Kidney tubule cell (primary cell): ENCODE data around the gene CNKSR3.
A peak's percentile ranks its signal among the peaks of the same experiment; 100 is the strongest.

Experiments
- DNase-seq: peaks from one replicate; pipeline ENCODE4 v3.0.0-alpha.2; 2018; ENCODE audit warnings: low spot score

CNKSR3 gene

DNA sequence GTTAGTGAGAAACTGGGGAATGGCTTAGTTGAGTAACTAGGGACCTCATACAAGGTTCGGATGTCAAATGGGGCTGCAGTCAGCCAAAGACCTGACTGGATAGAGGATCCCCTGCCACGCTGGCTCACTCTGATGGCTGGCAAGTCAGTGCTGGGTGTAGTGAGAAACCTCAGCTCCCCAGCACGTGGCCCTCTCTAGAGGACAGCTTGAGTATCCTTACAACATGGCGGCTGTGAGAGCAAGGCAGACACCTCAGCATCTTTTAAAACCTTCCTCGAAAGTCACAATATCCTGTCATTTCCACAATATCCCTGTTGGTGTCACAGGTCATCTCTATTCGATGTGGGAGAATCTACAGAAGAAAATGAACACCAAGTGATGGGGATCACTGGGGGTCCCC lies 127.2 kb downstream of the CNKSR3 start:
- DNase-seq = no peak

DNA sequence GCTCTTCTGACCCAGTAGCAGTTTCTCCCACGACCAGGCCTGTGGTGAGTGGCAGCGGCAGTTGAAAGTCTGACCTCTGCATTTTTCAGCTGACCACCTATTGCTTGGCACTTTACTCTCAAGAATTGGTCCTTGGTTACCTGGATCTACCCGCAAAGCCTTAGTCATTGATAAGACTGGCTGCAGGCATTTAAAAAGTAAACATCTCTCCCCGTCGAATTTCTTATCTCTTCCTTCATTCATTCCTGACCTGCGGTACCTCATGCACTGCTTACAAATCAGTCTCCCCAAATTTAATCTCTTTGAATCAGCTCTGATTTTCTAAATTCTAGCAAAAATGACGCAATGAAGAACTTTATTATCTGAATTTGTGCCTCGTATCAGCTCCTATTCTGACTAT lies 127.7 kb downstream of the CNKSR3 start:
- no peak for DNase-seq

DNA sequence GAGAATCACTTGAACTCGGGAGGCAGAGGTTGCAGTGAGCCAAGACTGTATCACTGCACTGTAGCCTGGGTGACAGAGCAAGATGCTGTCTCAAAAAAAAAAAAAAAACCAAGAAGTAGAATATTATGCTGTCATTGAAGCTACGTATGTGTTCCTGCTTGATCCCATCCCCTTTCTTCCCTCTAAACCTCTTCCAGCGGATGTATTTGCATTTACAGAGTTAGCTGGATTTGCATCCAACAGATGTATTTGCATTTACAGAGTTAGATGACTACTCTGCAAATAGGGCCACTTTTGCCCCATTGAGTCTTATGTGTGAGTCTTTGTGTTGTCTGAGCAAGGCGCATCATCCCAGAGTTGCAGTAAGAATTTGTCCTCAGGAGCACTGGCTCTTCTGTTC lies 128.9 kb downstream of the CNKSR3 start:
- no peak for DNase-seq

DNA sequence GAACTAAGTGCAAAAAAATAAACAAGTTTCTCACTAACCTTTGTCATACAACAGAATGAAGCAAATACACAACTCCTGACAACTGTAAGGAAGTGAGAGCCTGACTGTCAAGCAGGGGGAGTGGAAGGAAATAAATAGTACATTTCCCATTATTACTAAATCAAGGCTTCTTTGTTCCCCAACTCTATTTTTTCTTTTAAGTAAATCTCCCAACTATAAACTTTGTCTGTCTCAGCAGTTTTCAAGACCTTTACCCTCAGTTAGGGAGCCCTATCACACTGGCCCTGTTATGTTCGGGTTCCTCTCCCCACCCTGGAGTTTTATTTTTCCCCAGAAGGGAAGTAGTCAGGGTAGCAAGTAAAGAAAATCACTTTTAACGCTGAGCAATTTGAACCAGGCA lies 129.7 kb downstream of the CNKSR3 start:
- no peak for DNase-seq

DNA sequence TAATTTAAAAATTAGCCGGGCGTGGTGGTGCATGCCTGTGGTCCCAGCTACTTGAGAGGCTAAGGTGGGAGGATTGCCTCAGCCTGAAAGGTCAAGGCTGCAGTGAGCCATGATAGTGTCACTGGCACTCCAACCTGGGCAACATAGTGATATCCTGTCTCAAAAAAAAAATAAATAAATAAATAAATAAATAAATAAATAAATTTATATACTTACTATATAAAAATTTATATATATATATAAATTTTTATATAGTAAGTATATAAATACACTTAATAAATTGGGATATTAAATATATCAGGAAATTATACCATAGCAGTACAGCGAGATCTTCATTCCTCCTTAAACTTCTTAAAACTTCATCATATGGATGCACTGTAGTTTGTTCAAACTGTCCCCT lies 130.9 kb downstream of the CNKSR3 start:
- DNase-seq = no peak

DNA sequence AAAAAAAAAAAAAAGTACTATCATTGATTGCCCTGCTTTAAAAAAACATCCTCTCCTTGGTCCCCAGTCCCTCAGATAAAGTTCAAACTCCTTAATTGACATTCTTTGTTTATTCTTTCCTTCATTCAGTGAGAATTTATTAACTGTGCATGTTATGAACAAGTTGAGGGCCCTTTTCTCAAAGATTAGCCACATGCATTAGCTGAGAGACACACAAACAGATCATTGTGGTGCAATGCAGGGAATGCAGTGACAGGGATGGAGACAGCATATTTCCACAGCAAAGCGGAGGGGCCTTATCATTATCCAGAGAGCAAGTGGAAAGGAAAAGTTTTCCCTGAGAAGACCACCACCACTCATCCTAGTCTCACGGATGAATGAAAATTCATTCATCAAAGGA lies 132.0 kb downstream of the CNKSR3 start:
- no peak for DNase-seq

DNA sequence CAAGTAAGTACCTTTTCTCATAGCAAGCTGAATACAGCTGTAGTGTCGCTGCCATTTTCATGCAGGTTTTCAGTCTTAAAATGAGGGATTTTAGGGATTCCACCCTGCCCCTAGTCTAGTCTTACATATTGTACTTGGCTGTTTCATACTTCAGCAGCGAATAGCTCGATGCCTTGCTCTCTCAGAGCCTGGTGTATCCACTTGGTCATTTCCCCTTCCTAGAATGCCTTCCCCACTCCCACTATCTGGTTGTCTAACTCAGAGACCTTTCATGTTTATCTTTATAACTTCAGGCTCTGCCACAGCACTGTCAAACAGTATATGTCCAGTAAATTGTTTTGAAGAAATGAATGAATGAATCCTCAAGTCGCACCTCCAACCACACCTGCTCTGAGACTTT lies 132.8 kb downstream of the CNKSR3 start:
- no peak for DNase-seq

DNA sequence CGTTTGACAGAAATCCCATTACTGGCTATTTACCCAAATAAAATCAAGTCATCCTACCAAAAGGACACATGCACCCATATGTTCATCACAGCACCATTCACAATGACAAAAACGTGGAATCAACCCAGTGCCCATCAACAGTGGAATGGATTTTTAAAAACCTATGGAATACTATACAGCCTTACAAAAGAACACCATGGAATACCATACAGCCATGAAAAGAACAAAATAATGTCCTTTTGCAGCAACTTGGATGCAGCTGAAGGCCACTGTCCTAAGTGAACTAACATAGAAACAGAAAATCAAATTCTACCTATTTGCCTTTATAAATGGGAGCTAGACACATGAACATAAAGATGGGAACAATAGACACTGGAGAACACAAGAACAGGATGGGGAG lies 136.5 kb downstream of the CNKSR3 start:
- DNase-seq = no peak

DNA sequence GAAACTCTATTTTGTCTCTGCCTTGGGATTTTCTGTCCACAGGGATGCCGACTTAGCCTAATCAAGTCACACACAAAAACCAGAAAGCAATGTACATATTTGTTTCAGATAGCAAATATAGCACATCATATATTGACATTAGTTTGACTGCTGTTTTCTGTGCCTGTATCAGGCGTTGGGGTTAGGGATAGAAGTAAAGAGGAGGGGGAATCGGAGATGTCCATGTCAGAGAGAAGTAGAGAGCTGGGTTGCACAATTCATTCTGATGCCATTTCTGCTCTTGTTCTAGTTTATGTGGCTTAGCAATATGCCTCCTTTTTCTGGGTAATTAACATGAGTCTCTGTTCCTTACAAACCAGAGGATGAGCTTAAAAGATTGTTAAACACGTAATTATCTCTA lies 139.2 kb downstream of the CNKSR3 start:
- DNase-seq = no peak

DNA sequence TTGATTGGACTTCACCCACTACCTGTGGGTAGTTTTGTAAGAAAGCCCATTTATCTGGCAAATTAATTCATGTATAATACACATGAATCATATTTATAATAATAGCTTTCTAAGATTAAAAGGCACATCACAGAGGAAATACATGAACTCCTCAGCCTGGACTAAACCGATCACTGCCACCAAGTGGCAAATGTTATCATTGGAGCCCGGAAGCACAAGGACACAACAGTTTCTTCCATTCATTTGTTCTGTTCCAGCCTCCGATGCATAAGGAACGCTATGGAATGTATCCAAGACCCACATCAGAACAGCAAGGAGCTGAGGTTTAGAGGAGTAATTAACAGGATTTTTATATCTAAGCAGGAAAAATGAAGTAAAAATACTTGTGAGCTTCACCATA lies 139.9 kb downstream of the CNKSR3 start:
- peak; percentile 45 for DNase-seq

DNA sequence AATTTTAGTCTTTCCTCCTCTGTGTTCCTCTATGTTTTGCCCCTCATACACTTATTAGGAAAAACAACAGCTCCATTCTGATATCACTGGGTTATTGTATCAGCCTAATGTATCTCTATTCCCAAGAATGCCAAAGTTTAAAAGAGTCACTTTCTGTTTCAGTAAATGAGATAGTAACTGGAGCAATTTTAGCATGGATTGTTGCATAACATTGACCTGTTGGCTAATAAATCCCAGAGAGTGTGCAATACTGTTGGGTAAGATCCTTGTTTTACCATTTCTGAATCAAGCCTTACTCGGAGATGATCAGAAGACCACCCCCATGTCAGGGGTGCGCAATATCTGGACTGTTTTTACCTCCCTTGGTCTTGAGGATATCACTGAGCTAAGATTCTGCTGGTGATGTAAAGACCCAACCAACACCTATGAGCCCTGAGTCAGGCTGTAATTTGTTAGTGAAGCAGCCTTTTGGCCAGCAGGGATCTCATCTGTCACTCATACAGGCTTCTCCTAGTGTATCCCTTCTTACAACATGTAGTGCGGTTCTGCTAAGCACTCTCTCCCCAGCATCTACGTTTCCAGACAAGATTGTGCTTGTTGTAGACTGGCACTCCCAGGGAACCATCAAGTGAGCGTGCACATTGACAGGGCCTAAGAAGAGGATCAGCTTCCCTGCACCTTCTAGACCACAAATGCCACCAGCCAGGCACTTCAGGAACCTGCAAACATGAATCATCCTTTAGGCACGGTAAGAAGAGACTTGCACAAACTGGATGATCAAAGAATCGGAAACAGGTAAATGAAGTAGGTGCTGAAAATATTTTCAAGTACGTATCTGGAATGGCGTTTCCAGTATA lies 142.4 kb downstream of the CNKSR3 start:
- peak; percentile 52 for DNase-seq

DNA sequence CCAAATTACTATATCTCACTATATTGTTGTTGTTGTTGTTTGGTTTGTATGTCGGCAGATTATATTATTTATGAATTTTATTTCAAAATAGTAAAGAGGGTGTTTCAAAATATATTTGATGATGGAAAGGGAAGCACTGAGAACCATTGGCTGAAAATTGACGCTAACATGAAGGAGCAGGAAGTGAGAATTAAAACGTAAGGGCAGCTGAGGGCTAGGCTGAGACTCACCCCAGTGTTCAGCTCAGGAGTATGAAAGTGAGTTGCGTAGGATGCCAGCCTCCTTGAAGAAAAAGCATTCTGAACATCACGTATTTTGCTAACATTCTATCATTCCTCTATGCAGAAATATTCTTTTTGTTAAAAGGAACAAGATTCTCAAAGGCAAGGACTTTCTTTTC lies 143.1 kb downstream of the CNKSR3 start:
- no peak for DNase-seq

DNA sequence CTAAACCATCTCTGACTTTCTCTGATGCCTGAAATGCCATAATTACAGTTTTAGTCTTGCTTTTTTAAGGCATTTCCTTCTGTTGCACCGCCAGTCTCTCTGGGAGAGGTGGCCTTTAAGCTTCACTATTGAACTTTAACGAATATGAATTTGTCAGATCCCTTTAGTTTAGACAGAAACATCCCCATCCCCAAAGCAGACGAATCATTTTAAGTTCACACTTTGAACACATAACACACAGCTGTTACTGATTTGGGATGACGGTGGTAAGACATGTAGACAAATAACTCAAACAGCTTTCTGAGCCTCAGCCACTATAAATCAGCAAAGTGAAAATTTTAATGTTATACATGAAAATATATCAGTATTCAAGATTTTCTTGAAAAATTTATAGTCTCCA lies 146.7 kb downstream of the CNKSR3 start:
- DNase-seq = no peak

DNA sequence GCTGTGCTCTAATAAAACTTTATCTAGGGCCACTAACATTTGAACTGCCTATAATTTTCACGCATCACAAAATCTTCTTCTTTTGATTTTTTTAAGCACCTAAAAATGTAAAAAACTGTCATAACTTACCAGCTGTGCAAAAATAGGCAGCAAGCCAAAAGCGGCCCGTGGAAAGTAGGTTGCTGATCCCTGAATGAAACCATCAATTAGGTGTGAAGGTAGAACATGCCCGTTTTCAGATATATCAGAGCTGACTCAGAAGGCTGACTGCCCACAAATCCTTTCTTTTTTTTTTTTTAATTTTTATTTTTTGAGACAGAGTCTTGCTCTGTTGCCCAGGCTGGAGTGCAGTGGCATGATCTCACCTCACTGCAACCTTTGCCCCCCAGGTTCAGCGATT lies 149.0 kb downstream of the CNKSR3 start:
- peak; percentile 37 for DNase-seq

DNA sequence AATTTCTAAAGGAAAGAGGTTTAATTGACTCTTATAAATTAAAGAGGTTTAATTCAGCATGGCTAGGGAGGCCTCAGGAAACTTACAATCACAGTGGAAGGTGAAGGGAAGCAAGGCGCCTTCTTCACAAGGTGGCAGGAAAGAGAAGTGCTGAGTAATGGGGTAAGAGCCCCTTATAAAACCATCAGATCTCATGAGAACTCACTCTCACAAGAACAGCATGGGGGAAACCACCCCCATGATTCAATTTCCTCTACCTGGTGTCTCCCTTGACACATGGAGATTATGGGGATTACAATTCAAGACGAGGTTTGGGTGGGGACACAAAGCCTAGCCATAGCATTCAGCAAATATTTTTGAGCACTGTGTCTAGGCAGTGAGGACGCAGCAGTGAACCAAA lies 150.0 kb downstream of the CNKSR3 start:
- no peak for DNase-seq

DNA sequence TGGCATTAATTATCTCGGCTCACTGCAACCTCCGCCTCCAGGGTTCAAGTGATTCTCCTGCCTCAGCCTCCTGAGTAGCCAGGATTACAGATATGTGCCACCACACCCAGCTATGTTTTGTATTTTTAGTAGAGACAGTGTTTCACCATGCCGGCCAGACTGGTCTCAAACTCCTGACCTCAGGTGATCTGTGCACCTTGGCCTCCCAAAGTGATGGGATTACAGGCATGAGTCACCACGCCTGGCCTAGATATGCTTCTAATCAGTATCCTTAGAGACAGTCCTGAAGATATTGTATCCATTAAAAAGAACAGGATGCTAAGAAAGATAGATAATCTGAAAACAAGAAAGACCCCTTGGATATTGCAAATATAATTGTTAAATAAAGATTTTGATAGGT lies 150.8 kb downstream of the CNKSR3 start:
- no peak for DNase-seq

DNA sequence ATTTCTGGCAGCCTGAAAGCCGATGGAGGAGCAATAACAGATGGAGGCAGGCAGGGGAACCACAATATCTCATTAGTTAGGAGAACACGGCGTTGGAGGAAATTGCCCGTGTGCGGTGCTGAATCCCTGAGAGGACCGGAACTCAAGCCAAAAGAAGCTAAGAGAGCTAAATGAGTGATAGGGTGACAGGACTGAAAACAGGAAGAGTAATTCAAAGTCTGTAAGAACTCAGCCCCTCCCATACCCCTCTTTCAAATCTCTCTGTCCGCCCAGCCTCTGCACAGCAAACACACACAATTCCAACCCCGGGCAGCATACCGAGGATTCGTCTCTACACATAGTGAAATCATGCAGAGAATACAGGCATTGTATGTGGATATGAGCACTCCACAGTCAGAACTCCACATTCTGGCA lies 151.3 kb downstream of the CNKSR3 start:
- DNase-seq = no peak

DNA sequence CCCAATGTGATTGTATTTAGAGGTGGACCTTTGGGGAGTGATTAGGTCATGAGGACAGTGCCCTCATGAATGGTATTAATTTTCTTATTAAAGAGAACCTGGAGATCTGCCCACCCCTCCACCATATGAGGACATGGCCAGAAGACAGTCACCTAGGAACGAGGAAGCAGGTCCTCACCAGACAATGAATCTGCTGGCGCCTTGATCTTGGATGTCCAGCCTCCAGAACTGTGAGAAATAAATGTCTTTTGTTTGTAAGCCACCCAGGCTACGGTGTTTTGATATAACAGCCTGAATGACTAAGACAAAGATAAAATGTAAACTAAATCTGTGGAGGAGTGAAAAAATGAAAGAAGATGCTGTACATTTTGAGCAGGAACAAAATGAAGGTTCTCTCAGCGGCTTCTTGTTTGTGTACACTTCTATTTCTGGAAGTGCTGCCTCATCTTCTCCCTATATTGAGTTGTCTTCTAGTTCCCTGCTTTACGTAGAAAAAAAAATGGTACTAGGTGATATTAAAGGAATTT lies 152.4 kb downstream of the CNKSR3 start:
- DNase-seq = no peak

DNA sequence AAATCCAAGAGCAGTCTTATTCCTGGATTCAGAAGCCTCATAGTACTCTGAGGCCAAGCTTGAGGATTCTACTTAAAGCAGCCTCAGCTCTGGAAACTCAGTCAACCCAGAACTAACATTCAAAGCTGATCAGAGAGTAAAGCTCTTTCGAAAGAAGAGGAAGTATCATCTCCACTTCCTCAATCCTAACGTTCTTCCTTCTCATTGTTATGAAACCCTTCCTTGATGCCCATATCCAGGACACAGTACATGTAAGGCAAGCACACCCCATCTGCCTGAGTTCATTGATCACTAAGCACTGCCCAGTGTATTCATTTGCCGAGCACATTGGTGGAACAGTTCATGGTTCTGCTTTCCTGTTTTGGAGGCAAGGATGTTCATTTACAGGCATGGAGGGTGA lies 153.8 kb downstream of the CNKSR3 start, which contains the start of gene IPCEF1:
Gene IPCEF1, minus strand, starts transcription at position 114 of the 400 bp plus-strand sequence. CDS start 90,856 bp downstream, outside the sequence.
- no peak for DNase-seq

DNA sequence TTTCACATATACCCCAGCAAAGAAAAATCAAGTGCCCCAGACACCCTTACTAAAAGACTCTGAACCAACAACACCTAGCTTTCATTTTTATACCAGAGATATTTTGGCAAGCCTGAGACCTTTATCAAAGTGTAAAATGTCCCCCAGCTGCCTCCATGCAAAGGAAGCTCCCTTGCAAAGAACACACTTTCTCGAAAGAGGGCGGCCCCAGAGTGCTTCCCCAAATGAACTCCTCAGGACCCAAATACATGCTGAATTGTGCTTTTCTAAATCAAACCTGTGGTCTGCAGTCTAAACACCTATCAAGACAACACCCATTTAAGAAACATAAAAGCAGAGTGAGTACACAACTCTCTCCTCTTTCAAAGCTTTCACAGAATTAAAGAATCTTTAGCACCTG lies 154.4 kb downstream of the CNKSR3 start:
- DNase-seq = no peak

DNA sequence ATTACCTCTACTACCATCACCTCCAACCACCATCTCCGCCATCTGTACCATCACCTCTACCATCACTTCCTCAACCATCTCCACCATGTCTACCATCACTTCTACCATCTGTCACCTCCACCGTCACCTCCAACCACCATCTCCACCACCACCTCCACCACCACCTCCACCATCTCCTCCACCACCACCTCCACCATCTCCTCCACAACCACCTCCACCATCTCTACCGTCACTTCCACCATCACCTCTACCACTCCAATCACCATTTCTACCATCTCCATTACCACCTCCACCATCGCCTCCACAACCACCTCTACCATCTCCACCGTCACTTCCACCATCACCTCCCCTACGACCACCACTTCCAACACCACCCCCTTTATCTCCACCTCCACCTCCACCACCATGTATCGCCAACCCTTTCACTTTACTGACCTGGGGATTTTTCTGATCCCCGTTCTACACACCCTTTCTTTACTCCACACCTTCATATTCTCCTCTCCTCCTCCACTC lies 156.2 kb downstream of the CNKSR3 start:
- DNase-seq = no peak

DNA sequence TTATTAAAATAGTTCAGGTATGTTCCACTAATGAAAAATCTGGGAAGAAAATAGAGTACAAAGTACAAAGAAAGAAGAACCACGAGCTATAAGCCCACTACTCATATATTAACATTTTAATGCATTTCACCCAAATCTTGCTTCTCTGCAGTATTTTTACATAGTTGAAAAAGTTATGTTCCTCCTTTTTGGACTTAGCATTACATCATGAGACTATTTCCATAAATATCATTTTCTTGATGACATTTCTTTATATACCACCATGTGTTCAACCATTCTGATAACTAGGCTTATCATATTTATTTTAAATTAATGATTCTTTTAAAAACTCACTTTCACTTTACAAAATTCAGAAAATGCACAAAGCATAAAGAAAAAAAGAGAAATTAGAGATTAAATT lies 156.9 kb downstream of the CNKSR3 start:
- DNase-seq = no peak

DNA sequence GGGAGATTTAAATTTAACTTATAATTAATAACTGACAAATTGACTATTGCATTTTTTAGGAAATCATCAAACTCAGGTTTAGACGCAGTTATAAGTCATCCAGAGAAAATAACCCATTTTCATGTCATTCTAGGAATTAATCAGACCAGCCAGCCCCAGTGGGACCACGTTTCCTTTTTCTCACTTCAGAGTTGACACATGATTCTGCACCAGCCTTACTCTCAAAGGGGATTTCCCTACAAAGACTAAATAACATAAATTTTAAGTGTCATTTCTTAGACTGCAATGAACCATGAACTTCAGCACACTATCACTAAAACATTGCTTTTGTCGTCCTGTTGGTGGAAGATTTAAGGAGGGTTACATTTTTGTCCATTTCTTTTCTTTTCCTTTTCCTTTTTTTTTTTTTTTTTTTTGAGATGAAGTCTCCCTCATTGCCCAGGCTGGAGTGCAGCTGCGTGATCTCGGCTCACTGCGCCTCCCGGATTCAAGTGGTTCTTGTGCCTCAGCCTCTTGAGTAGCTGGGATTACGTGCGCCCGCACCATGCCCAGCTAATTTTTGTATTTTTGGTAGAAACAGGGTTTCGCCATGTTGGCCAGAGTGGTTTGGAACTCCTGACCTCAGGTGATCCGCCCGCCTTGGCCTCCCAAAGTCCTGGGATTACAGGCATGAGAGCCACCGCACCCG lies 157.4 kb downstream of the CNKSR3 start:
- DNase-seq = peak; percentile 45
